ENCODE results near the gene NMUR1.

- no peak for TF ChIP-seq CTCF (IDR thresholded peaks at IDR 0.05)
- no peak for TF ChIP-seq POLR2A (IDR thresholded peaks at IDR 0.05)
Observed at GRCh38 chr2:231547315-231548110, 17.3 kb upstream of the NMUR1 start.

All from body of pancreas (tissue), 4 donors.